HG03565 (cell line): ENCODE data around the gene POPDC2.
"Not testable (repeated sequence)": the region's sequence is repeated elsewhere in the genome, so short reads cannot be mapped to it uniquely, and the experiment has no call there.

Source experiments
- ATAC-seq: cut with Tn5 transposase; IDR thresholded peaks from one replicate; pipeline ENCODE4 v1.9.1; 2021; ENCODE audit warnings: mild to moderate bottlenecking, moderate library complexity; ENCODE audit not compliant: unreplicated experiment

Gene POPDC2, protein sequence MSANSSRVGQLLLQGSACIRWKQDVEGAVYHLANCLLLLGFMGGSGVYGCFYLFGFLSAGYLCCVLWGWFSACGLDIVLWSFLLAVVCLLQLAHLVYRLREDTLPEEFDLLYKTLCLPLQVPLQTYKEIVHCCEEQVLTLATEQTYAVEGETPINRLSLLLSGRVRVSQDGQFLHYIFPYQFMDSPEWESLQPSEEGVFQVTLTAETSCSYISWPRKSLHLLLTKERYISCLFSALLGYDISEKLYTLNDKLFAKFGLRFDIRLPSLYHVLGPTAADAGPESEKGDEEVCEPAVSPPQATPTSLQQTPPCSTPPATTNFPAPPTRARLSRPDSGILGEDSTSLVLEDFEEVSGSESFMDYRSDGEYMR

GRCh38 chr3:119660474-119661440 lies at the start of gene POPDC2:
Gene POPDC2 (minus strand): TSS chr3:119660589. CDS start chr3:119660423, 166 bp downstream.
- ATAC-seq = no peak

DNA sequence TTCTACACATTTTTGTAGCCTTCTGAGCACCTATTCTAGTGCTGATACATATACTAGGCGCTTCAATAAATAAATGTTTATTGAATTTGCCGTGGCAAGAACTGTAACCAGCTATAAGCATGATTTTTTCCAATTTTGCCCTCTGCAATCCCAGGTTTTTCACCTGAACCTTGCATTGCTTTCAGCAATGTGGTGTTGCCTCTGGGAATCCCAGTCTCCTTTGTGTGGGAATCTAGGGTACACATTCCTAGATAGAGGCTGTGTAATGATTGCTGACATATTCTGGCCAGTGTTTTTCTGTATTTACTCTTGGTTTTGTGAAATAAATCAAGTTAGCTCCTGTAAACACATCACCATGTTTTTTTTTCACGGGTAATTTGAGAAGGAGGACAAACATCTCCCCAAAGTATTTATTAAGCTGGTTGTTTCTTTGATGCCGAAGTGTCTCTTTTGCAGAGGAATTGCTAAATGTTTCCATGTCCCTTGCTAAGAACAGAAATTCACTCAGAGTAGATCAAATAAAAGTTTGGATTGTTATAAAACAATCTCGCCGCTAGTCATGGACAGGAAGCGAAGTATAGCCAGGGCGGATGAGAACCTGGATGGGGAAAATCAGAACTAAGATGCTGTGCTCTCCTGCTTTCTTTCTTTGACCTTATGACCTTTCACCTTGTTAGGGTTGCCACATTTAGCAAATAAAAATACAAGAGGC lies 43.6 kb upstream of the POPDC2 start:
- ATAC-seq = no peak

- ATAC-seq = peak; percentile 67
Measured at GRCh38 chr3:119702530-119703527, 42.4 kb upstream of the POPDC2 start, which contains the start of gene CFAP91. Gene CFAP91 (plus strand): TSS chr3:119703022. CDS start chr3:119703099, 77 bp downstream.

DNA sequence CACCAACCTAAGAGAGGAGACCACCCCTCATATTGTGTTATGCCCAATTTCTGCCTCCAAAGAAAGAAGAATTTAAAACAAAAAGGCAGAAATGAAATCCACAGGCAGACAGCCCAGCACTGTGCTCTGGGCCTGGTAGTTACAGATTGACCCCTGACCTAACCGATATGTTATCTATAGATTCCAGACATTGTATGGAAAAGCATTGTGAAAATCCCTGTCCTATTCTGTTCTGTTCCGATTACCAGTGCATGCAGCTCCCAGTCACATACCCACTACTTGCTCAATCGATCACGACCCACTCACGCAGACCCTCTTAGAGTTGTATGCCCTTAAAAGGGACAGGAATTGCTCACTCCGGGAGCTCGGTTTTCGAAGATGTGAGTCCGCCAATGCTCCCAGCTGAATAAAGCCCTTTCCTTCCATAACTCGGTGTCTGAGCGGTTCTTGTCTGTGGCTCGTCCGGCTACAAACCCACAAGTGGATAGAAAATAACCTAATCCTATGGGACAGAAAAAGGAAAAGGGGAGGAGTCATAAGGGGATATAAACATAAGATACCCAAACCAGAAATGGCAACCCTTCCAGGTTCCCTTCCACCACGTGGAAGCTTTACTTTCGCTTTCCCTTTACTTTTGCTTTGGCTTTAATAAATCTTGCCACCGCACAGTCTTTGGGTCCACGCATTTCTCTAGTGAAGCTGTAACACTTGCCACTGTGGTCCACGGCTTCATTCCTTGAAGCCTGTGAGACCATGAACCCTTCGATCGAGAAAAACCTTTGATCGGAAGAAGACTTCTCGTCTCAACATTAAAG lies 40.7 kb upstream of the POPDC2 start:
- ATAC-seq = no peak

- peak; percentile 27 for ATAC-seq
Measured at GRCh38 chr3:119700269-119700919, 40.0 kb upstream of the POPDC2 start.

GRCh38 chr3:119697394-119697793 lies 37.0 kb upstream of the POPDC2 start:
- ATAC-seq = peak; percentile 45

- ATAC-seq = no peak
Measured at GRCh38 chr3:119695480-119695879, 35.1 kb upstream of the POPDC2 start.

- no peak for ATAC-seq
Measured at GRCh38 chr3:119690043-119690656, 29.8 kb upstream of the POPDC2 start.

- ATAC-seq = no peak
Measured at GRCh38 chr3:119683421-119683820, 23.0 kb upstream of the POPDC2 start.

DNA sequence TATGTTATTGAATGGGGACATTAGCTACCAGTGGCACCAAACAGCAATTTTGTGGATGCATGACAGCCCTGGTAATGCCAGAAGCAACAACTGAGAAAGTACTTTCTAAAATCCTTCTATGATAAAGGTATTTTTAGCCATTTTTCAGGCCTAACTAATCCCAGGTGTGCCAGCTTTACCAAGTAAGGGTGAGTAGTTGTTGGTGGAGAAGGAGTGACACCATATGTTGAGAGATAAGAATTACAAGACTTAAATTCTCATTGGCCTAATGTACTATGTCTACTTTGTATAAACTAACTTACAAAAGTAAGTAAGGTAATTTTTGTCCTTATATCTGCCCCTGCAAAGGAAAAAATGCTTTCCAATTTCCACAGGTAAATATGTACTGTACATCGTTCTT lies 20.9 kb upstream of the POPDC2 start:
- ATAC-seq = peak; percentile 32

GRCh38 chr3:119679874-119680273 lies 19.5 kb upstream of the POPDC2 start:
- no peak for ATAC-seq

DNA sequence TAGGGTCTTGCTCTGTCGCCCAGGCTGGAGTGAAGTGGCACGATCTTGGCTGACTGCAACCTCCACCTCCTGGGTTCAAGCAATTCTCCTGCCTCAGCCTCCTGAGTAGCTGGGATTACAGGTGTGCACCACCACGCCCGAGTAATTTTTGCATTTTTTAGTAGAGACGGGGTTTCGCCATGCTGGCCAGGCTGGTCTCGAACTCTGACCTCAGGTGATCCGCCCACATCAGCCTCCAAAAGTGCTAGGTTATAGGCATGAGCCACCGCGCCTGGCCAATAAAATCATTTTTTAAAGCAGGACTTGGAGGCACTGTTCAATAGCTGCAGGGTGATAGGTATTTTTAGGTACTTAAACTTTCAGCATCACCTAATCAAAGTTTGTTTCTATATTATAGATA lies 17.8 kb upstream of the POPDC2 start:
- ATAC-seq = not testable (repeated sequence)

DNA sequence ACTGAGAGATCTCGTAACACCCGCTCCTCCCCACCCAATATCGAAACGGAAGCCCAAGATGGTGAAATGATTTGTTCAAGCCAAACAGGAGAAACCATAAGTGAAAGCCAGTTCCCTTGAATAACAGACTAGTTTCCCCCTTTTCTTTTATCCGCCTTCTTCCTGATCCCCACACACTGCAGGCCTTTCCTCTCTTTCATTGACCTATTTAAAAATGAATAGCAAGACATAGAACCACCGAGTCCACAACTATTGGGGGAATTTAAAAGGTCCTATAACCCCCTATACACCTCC lies 17.2 kb upstream of the POPDC2 start:
- ATAC-seq = no peak

DNA sequence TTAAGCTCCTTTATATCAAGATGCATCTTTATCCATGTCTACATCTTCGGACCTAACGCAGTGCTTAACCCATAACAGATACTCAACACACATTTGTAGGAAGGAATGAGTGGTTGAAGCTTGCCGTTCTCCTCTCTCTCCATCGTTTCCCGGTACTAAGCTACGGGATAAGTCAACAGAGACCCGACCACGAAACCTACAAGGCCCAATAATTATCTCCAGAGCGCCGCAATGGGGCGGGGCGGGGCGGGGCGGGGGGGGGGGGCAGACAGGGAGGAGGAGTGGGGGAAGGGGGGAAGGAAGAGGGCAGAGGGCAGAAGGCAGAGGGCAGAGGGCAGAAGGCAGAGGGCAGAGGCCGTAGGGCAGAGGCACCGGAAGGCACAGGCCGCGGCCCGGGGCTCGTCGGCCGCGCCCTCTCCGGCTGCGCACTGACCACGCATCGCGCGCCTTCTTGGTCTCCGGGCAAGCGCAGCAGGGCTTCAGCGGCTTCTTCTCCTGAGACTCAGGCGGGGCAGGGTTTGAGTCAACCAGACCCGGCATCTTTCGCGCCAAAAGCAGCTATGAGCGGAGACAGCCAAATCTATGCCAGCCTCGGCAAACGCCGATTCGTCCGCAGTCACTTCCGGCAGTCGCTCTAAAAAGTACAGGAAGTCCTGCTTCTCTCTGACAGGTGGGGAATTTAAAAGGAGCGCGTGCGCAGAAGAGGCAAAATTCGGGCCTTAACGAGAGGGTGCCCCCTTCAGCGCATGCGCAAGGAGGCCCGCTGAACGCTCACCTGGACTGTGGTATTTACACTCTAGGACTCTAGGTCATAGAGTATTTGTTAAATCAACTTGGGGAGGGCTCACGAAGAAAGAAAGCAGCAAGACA lies 16.6 kb upstream of the POPDC2 start, which contains the start of gene COX17:
Gene COX17 (minus strand): TSS at position 636 of the 870 bp plus-strand sequence. CDS start 96 bp downstream, at position 540.
- ATAC-seq = peak; percentile 83

- ATAC-seq = no peak
Measured at GRCh38 chr3:119676020-119676419, 15.6 kb upstream of the POPDC2 start.

DNA sequence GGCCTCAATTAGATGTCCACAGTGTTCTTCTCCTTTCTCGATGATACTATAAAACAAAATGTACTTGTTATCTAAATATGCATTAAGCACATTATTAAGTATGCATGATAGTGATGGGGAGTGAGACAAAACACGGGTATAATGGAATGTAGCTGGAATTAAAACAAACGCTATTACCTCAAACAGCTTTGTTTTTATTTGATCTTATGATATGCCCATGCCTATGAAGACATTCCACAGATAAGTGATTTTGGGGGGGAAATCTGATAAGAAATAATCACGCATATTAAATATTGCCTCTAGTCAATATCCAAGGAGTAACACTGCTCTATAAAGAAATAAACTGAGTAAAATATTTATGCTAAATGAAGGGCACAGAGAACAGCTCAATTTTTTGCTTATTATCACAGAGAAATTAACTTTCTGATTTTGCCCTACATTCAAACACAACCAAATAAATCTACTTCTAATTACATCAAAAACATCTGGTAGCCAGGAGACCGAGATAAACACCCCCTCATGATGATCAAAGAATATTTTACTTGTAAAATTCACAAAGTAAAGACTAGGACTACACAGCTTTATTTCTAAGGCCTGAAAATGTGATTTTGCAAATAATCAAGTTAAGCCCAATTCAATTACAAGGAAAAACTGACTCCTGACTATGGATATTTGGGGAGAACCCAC lies 14.9 kb upstream of the POPDC2 start:
- ATAC-seq = no peak

- ATAC-seq = no peak
Measured at GRCh38 chr3:119673875-119674274, 13.5 kb upstream of the POPDC2 start.
